AG04449 (cell line): Measurements from ENCODE around the gene CEP78.
"Not testable (repeated sequence)": the region's sequence is repeated elsewhere in the genome, so short reads cannot be mapped to it uniquely, and the experiment has no call there.

Experiments
- CTCF ChIA-PET: fragments of 350-600 bp; formaldehyde crosslinking; extraction: SDS; loops from one replicate; lab custom pipeline; 2021; ENCODE audit warnings: antibody characterized with exemption; lab: Yijun Ruan, JAX
- POLR2A ChIA-PET: fragments of 400-600, 350-600 bp; formaldehyde crosslinking; extraction: SDS; loops from one replicate; lab custom pipeline; 2020; ENCODE audit warnings: antibody characterized with exemption, inconsistent platforms; lab: Yijun Ruan, JAX
- DNase-seq: peaks from one replicate; pipeline ENCODE4 v3.0.0-alpha.2; 2010; ENCODE audit warnings: low read depth, low spot score
- H3K4me3 ChIP-seq: 2 replicates; pipeline ENCODE4 v1.5.1; 2011; ENCODE audit warnings: low read depth, mild to moderate bottlenecking, control low read depth, low read length
- CTCF ChIP-seq: IDR thresholded peaks from one replicate; pipeline ENCODE4 v1.5.1; 2011; ENCODE audit warnings: mild to moderate bottlenecking, moderate library complexity, low read length, control low read depth, inconsistent platforms; ENCODE audit not compliant: insufficient read depth; ENCODE audit errors: missing control alignments

Gene CEP78

GRCh38 chr9:78269784-78270183 lies 33.9 kb downstream of the CEP78 start:
- no peak overlapping the region for H3K4me3 ChIP-seq
- CTCF ChIA-PET = no interaction called here
- DNase-seq = no peak
- POLR2A ChIA-PET = no interaction called here
- TF ChIP-seq CTCF = no peak

GRCh38 chr9:78272307-78272706 lies 36.4 kb downstream of the CEP78 start:
- no peak for DNase-seq
- no peak overlapping the region for H3K4me3 ChIP-seq
- no peak for TF ChIP-seq CTCF
- POLR2A ChIA-PET = no interaction called here
- CTCF ChIA-PET = interaction anchor here (1.4 to 3.7 kb wide), 2 partner anchors 10 to 15 kb away, joined by 4 to 24 read pairs; no protein-coding TSS in a partner anchor

- ChIA-PET POLR2A (interaction anchor here (0.6 kb wide), 1 partner anchor 344 kb away, joined by 3 read pairs; no protein-coding TSS in a partner anchor), CTCF (interaction anchor here (0.7 to 3.7 kb wide), 4 partner anchors 12 to 23 kb away, joined by 3 to 24 read pairs (median 4); partner anchors contain the start of gene PSAT1)
- TF ChIP-seq CTCF = no peak
- H3K4me3 ChIP-seq = no peak overlapping the region
- peak; percentile 51 for DNase-seq
These were observed 37.9 kb downstream of the CEP78 start for GRCh38 chr9:78273761-78274160.

GRCh38 chr9:78278177-78278777 lies 42.4 kb downstream of the CEP78 start:
- no peak overlapping the region for H3K4me3 ChIP-seq
- ChIA-PET CTCF (interaction anchor here (0.6 to 1.6 kb wide), 5 partner anchors 14 to 92 kb away, joined by 3 to 5 read pairs (median 4); no protein-coding TSS in a partner anchor), POLR2A (interaction anchor here (1.6 kb wide), 1 partner anchor 19 kb away, joined by 7 read pairs; the partner anchor contains the start of gene PSAT1)
- no peak for TF ChIP-seq CTCF
- peak; percentile 38 for DNase-seq

GRCh38 chr9:78278801-78279200 lies 42.9 kb downstream of the CEP78 start:
- no peak overlapping the region for H3K4me3 ChIP-seq
- ChIA-PET POLR2A (interaction anchor here (1.6 kb wide), 1 partner anchor 18 kb away, joined by 7 read pairs; the partner anchor contains the start of gene PSAT1), CTCF (interaction anchor here (0.6 to 1.6 kb wide), 4 partner anchors 18 to 91 kb away, joined by 3 to 5 read pairs (median 4); no protein-coding TSS in a partner anchor)
- no peak for TF ChIP-seq CTCF
- no peak for DNase-seq

GRCh38 chr9:78280982-78281668 lies 45.2 kb downstream of the CEP78 start:
- ChIA-PET POLR2A (interaction anchor here (1.2 kb wide), 1 partner anchor 16 kb away, joined by 6 read pairs; the partner anchor contains the start of gene PSAT1), CTCF (interaction anchor here (1.0 kb wide), 1 partner anchor 13 kb away, joined by 3 read pairs; no protein-coding TSS in a partner anchor)
- DNase-seq = no peak
- H3K4me3 ChIP-seq = no peak overlapping the region
- TF ChIP-seq CTCF = no peak

- H3K4me3 ChIP-seq, DNase-seq, POLR2A ChIA-PET: not testable (repeated sequence)
- CTCF ChIA-PET = interaction anchor here (1.6 kb wide), 1 partner anchor 25 kb away, joined by 4 read pairs; no protein-coding TSS in a partner anchor
These were observed 48.3 kb downstream of the CEP78 start for GRCh38 chr9:78284181-78284580.
